ENCODE results near the gene ULK1.

- TF ChIP-seq USF1 (CRISPR knock-in tag; IDR thresholded peaks at IDR 0.05) (no peak), CTCF (IDR thresholded peaks at IDR 0.05) (no peak), SMAD3 (CRISPR knock-in tag; IDR thresholded peaks at IDR 0.05; ENCODE audit: borderline replicate concordance) (no peak), TP53 (CRISPR knock-in tag; IDR thresholded peaks at IDR 0.05) (no peak), CREM (CRISPR knock-in tag; IDR thresholded peaks at IDR 0.05) (no peak), ETV6 (CRISPR knock-in tag; IDR thresholded peaks at IDR 0.05) (no peak; the same call in 1 of the 2 replicates), FOXP1 (CRISPR knock-in tag; IDR thresholded peaks at IDR 0.05; ENCODE audit: borderline replicate concordance) (no peak), ELF4 (CRISPR knock-in tag; IDR thresholded peaks at IDR 0.05; ENCODE audit: low read depth) (no peak), ZNF281 (CRISPR knock-in tag; IDR thresholded peaks at IDR 0.05) (no peak)
- TF ChIP-seq, protein P1, sequence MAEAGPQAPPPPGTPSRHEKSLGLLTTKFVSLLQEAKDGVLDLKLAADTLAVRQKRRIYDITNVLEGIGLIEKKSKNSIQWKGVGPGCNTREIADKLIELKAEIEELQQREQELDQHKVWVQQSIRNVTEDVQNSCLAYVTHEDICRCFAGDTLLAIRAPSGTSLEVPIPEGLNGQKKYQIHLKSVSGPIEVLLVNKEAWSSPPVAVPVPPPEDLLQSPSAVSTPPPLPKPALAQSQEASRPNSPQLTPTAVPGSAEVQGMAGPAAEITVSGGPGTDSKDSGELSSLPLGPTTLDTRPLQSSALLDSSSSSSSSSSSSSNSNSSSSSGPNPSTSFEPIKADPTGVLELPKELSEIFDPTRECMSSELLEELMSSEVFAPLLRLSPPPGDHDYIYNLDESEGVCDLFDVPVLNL (CRISPR knock-in tag; IDR thresholded peaks at IDR 0.05; ENCODE audit: borderline replicate concordance, low read depth), result no peak
- TF ChIP-seq, protein P2, sequence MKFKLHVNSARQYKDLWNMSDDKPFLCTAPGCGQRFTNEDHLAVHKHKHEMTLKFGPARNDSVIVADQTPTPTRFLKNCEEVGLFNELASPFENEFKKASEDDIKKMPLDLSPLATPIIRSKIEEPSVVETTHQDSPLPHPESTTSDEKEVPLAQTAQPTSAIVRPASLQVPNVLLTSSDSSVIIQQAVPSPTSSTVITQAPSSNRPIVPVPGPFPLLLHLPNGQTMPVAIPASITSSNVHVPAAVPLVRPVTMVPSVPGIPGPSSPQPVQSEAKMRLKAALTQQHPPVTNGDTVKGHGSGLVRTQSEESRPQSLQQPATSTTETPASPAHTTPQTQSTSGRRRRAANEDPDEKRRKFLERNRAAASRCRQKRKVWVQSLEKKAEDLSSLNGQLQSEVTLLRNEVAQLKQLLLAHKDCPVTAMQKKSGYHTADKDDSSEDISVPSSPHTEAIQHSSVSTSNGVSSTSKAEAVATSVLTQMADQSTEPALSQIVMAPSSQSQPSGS (CRISPR knock-in tag; IDR thresholded peaks at IDR 0.05; ENCODE audit: borderline replicate concordance, low read depth), result no peak
- TF ChIP-seq, protein P3, sequence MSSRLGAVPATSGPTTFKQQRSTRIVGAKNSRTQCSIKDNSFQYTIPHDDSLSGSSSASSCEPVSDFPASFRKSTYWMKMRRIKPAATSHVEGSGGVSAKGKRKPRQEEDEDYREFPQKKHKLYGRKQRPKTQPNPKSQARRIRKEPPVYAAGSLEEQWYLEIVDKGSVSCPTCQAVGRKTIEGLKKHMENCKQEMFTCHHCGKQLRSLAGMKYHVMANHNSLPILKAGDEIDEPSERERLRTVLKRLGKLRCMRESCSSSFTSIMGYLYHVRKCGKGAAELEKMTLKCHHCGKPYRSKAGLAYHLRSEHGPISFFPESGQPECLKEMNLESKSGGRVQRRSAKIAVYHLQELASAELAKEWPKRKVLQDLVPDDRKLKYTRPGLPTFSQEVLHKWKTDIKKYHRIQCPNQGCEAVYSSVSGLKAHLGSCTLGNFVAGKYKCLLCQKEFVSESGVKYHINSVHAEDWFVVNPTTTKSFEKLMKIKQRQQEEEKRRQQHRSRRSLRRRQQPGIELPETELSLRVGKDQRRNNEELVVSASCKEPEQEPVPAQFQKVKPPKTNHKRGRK (CRISPR knock-in tag; IDR thresholded peaks at IDR 0.05; ENCODE audit: borderline replicate concordance), result no peak
Observed at GRCh38 chr12:131947482-131948027, 53.1 kb downstream of the ULK1 start.
